Stimulated activated CD8-positive, alpha-beta memory T cell treated with anti-CD3 and anti-CD28 coated beads, Interleukin-12 subunit alpha, Interleukin-12 subunit beta, amount 100 ng/mL, for 24 hours (primary cell): Measurements from ENCODE around the gene NKX1-1.
"Not testable (repeated sequence)": the region's sequence is repeated elsewhere in the genome, so short reads cannot be mapped to it uniquely, and the experiment has no call there.

Source experiments
- DNase-seq: peaks from one replicate; pipeline ENCODE4 v3.0.0-alpha.2; 2020; ENCODE audit errors: extremely low read depth

NKX1-1 gene

DNA sequence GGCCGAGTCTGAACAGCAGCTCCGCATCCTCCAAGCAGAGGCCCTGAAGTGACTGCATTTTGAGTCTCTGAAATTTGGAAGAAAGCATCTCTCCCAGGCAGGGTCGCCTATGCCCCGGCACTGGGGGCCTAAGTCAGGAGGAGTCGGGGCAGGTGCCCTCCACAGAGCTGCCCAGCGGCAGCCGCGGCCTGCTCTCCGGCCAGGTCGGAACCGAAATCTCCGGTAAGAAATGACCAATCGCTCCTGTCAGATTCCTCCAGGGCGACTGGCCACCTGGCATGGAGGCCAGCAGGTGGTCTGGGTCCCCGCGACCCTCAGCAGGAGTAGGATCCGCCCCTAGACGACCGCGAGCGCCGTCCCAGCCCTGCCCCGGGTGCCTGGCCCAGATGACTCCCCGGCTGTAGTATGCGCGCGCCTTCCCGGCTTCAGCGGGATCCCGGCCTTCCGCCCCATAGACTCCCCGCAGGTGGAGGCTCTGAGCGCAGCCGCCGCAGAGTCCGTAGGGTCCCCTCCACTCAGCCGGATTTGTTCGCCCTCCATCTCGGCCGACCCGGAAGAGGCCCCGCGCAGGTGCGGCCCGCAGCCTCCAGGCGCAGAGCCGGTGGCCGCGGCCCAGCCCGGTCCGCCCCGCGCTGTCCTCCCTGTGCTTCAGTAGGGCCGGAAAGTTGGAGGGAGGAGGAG lies 1.5 kb downstream of the NKX1-1 start:
- no peak for DNase-seq

- DNase-seq = no peak
Observed at GRCh38 chr4:1403591-1404572, 2.4 kb downstream of the NKX1-1 start.

- DNase-seq = no peak
Observed at GRCh38 chr4:1403177-1403583, 3.1 kb downstream of the NKX1-1 start.

DNA sequence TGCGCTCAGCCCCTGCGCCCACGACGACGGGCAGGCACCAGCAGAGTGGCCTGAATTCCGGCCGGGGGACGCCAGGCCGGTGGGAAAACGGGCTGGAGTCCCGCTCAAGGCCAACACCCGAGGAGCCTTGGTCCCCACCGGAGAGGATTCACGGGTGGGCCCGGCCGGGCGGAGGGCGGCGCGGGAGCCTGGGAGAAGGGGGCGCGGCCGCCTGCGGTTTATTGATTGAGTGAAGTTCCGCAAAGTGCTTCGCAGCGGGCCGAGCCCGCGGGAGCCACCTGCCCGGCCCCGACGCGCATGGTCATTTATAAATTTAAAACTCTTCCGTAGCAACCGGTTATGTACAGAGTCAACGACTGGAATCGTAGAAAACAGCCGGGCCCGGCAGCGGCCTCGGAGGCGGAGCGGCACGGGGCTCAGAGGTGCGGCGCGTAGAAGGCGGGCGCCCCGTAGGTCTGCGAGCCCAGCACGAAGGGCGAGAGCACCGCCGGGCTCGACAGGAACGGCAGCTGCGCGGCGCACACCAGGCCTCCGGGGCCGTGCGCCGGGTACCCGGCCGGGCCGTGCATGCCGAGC lies 3.6 kb downstream of the NKX1-1 start:
- no peak for DNase-seq

DNA sequence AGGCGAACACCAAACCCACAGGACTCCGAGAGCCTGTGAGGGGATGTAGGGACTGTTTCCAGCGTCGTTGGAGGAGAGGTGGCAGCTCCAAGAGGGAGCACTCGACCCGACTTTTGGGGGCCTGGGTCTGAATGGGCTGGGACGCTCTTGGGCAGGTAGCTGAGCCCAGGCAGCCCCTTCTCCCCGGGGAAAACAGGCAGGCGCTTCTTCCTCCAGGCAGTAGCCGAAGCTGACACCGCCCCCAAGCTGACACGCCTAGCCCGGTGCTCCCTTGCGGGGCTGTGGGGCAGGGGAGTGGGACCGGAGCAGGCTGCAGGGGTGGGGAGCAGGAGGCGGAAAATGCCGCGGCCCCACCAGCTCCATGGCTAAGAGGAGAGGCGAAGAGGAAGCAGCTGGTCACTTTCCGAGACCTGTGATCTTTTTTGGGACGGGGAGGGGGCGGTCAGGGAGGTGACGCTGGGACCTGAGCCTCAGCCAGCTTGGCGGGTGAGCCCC lies 4.2 kb downstream of the NKX1-1 start:
- no peak for DNase-seq

GRCh38 chr4:1401409-1402020 lies 4.7 kb downstream of the NKX1-1 start:
- no peak for DNase-seq

DNA sequence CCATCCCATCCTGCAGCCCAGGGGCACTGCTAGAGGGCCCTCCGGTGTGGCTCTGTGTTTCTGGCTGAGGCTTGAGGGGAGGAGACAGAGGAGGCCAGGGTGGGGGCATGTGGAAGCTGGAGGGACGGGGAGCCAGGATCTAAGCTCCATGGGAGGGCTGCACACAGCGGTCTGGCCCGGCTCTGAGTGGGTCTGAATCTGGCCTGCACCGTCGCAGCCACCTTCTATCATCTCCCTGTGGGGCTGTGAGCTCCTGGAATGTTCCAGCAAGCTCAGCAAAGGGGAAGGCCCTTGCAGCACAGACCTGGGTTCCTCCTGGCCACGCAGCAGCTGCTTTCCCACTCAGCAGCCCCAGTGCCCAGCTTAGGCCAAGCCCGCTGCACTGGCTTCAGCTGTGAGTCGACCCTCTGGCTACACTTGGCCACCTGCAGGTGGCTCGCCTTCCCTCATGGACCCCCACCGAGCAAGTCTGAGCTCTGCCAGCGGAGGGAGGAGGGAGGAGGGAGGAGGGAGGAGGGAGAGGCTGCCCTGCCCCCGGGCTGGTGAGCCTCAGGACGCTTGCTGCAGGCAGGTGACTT lies 5.3 kb downstream of the NKX1-1 start:
- no peak for DNase-seq

GRCh38 chr4:1400191-1400805 lies 5.9 kb downstream of the NKX1-1 start:
- no peak for DNase-seq

- no peak for DNase-seq
Observed at GRCh38 chr4:1399508-1400190, 6.6 kb downstream of the NKX1-1 start.

GRCh38 chr4:1398681-1399507 lies 7.3 kb downstream of the NKX1-1 start:
- DNase-seq = no peak

DNA sequence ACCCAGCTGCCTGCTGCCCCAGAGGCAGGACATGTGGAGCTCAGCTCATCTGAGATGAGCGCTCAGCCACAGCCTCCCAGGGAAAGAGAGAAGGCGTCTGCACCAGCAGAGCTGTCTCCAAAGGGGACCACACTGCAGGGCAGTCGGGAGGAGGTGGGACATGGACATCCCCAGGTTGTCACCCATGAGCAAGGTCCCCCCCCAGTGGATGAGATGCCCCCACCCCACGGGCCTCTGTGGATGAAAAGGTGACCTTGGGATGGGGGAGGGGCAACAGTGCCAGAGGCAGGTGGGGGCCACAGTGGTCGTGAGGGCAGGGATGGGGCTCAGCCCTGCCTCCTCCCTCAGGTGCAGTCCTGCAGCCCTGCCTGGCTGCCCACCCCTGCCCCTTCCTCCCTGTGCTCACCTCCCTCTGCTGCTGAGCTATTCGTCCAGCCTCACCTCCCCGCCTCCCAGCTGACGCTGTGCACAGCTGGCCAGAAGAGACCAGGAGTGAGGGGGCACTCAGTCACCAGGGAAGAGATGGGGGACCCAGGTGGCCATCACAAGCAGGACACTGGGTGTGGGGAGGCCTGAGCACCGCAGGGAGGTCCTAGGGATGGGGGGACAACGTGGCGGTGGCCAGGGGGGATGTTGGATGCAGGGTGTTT lies 9.3 kb downstream of the NKX1-1 start:
- no peak for DNase-seq

- DNase-seq = no peak
Observed at GRCh38 chr4:1395941-1396805, 10.1 kb downstream of the NKX1-1 start.

GRCh38 chr4:1395389-1395820 lies 10.8 kb downstream of the NKX1-1 start:
- DNase-seq = not testable (repeated sequence)

DNA sequence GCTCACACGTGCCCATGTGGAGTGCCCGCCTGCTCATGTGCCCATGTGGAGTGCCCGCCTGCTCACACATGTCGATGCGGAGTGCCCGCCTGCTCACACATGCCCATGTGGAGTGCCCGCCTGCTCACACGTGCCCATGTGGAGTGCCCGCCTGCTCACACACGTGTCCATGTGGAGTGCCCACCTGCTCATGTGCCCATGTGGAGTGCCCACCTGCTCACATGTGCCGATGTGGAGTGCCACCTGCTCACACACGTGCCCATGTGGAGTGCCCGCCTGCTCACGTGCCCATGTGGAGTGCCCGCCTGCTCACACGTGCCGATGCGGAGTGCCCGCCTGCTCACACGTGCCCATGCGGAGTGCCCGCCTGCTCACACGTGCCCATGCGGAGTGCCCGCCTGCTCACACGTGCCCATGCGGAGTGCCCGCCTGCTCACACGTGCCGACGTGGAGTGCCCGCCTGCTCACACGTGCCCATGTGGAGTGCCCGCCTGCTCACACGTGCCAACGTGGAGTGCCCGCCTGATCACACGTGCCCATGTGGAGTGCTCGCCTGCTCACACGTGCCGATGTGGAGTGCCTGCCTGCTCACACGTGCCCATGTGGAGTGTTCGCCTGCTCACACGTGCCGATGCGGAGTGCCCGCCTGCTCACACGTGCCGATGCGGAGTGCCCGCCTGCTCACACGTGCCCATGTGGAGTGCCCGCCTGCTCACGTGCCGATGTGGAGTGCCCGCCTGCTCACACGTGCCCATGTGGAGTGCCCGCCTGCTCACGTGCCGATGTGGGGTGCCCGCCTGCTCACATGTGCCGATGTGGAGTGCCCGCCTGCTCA lies 11.5 kb downstream of the NKX1-1 start:
- DNase-seq = not testable (repeated sequence)

GRCh38 chr4:1393866-1394265 lies 12.4 kb downstream of the NKX1-1 start:
- DNase-seq = no peak

DNA sequence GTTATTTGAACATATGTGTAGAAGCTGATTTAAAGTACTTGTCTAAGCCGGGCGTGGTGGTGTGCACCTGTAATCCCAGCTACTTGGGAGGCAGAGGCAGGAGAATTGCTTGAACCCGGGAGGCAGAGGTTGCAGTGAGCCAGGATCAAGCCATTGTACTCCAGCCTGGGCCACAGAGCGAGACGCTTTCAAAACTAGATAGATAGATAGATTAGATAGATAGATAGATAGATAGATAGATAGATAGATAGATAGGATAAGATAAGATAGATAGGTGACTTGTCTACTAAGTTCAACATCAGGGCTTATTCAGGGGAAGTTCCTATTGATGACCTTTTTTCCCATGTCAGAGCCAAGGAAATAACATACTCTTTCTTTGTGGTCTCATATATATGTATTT lies 12.9 kb downstream of the NKX1-1 start:
- not testable (repeated sequence) for DNase-seq
